Uterus (tissue), 4 donors: Measurements from ENCODE around the gene SH2D7. TPM values are rescaled to one million over a fixed set of nuclear protein-coding genes. Genes with fewer than 3 reads are reported as not detected.

Source experiments
- DNase-seq, 2 donors: peaks; one replicate each; pipeline ENCODE4 v3.0.0-alpha.2; 2019 to 2020
- H3K27ac ChIP-seq, 2 donors: fragments of 200-600 bp; sonication (generic); 1 replicate in 1 of 2; 2 replicates in 1 of 2; pipeline ENCODE4 v1.5.1; 2016 to 2018
- H3K27me3 ChIP-seq, 2 donors: fragments of 200-600 bp; sonication (generic); one replicate each; pipeline ENCODE4 v1.5.1; 2018 to 2019; ENCODE audit warnings: control low read depth in 1 of 2
- H3K36me3 ChIP-seq, 2 donors: fragments of 200-600 bp; sonication (generic); one replicate each; pipeline ENCODE4 v1.5.1; 2019; ENCODE audit warnings: control low read depth in 1 of 2
- H3K4me1 ChIP-seq, 2 donors: fragments of 200-600 bp; sonication (generic); one replicate each; pipeline ENCODE4 v1.5.1; 2018 to 2019; ENCODE audit warnings: control low read depth in 1 of 2
- H3K4me3 ChIP-seq, 2 donors: fragments of 200-600 bp; sonication (generic); 1 replicate in 1 of 2; 2 replicates in 1 of 2; pipeline ENCODE4 v1.5.1; 2018 to 2019; ENCODE audit warnings: mild to moderate bottlenecking in 1 of 2
- H3K9me3 ChIP-seq, 2 donors: fragments of 200-600 bp; sonication (generic); one replicate each; pipeline ENCODE4 v1.5.1; 2019; ENCODE audit warnings: control low read depth in 1 of 2
- CTCF ChIP-seq, 4 experiments: fragments of 200-600 bp in 2 of 4; fragments of 450-650 bp in 2 of 4; sonication (generic) in 2 of 4; IDR thresholded peaks; one replicate each; pipeline ENCODE4 v1.5.1; 2016 to 2019; ENCODE audit warnings: antibody characterized with exemption in 4 of 4, mild to moderate bottlenecking in 2 of 4, moderate library complexity in 1 of 4
- POLR2A ChIP-seq, 2 donors: fragments of 450-650 bp; IDR thresholded peaks; one replicate each; pipeline ENCODE4 v1.6.1; 2016; ENCODE audit warnings: antibody characterized with exemption in 2 of 2, mild to moderate bottlenecking in 1 of 2, moderate library complexity in 1 of 2
- intact Hi-C: fragments of 100-400 bp; cut with DNase I; formaldehyde crosslinking; loops from one replicate; pipeline ENCODE4 v1.15.1; 2023; ENCODE audit warnings: low total_unique reads
- total RNA-seq, 4 donors: library from RNA; depleted of rRNA in 3 of 4; stranded (reverse); fragments of >200 nt in 3 of 4; gene quantifications; one replicate each; pipeline versions ENCODE4 v1.1.0 to v1.2.4, GENCODE V29; 2014 to 2023
- donor health status: DM: yes; HTN: yes; CAD: no.

SH2D7 gene
- total RNA-seq, 4 donors from 2014 or later = not detected

DNA sequence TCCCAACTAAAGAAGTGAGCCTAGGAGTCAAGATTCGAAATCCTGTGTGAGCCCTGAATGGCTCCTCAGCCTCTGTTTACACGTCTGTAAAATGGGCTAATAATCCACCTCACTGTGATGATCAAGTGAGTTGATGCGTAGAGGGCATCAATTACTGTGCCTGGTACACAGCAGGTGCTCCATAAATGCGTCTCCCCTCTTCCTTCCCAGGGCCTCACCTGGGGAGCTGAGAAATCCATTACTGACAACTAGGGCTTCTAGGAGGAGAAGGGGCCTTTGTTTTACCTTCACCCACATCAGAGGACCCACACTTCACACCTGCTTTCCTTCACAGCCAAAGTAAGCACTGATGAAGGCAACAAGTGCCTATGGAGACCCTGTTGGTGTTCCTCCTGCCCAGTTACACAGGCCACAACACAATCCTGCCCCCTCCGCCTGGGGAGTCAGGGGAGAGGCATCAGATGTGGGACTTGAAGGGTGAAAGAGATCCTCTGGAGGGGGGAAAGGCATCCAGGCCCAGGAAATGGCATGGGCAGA, 37.5 kb downstream of the SH2D7 start:
- intact Hi-C loops = no loop called here
- no peaks in the 10 kb centered on the region for H3K27me3 ChIP-seq
- H3K36me3 ChIP-seq = no peaks in the 10 kb centered on the region
- peak overlapping the region in 1 of 2 donors; percentile 96 for H3K27ac ChIP-seq
- DNase-seq = no peak
- no peaks in the 10 kb centered on the region for H3K4me1 ChIP-seq
- no peaks in the 10 kb centered on the region for H3K9me3 ChIP-seq
- no peak overlapping the region for H3K4me3 ChIP-seq
- TF ChIP-seq CTCF (IDR thresholded peaks at IDR 0.05) (no peak), POLR2A (IDR thresholded peaks at IDR 0.05) (no peak)

DNA sequence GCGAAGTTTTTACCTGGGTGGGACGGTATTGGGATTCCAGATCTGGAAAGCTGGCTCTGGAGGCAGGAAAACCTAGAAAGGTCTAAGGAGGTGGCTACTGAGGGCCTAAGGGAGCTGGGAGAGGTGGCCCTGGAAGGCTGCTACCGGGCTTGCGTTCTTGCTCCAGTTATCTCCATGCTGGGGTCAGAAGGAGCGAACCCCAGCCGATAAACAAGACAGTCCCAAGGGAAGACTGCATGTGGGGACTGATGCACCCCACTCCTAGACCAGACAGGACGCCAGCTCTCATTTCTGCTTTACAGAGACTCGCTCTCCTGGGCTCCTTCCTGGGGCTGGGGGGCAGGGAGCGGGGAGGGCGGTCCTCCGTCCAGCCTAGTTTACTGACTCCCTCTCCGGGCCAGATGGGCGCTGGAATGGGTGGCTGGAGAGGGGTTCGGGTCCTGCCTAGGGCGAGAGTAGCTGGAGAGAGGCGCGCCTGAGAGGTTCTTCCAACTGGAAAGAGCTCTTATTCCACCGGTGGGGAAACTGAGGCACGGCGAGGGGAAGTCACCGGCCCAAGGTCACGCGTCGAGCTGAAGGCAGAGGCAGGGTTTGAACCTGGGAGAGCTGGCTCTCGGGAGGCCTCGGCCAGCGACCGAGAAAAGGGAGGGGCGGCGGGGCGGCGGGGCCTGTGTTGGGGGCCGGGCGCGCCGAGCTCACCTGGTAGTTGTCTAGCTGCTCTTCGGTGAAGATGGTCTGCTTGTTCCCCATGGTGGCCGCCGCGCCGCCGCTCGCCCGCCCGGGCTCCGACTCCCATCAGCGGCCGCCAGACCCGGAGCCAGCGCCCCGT, 38.3 kb downstream of the SH2D7 start:
- intact Hi-C loops = no loop called here
- Histone ChIP-seq H3K27ac (peak overlapping the region; percentile 89 to 96), H3K4me3 (peak overlapping the region; percentile 72 to 82), H3K36me3 (no peaks in the 10 kb centered on the region), H3K4me1 (no peaks in the 10 kb centered on the region), H3K9me3 (no peaks in the 10 kb centered on the region), H3K27me3 (no peaks in the 10 kb centered on the region)
- no peak for TF ChIP-seq POLR2A (IDR thresholded peaks at IDR 0.05)
- TF ChIP-seq CTCF (IDR thresholded peaks at IDR 0.05) = no peak
- no peak for DNase-seq

DNA sequence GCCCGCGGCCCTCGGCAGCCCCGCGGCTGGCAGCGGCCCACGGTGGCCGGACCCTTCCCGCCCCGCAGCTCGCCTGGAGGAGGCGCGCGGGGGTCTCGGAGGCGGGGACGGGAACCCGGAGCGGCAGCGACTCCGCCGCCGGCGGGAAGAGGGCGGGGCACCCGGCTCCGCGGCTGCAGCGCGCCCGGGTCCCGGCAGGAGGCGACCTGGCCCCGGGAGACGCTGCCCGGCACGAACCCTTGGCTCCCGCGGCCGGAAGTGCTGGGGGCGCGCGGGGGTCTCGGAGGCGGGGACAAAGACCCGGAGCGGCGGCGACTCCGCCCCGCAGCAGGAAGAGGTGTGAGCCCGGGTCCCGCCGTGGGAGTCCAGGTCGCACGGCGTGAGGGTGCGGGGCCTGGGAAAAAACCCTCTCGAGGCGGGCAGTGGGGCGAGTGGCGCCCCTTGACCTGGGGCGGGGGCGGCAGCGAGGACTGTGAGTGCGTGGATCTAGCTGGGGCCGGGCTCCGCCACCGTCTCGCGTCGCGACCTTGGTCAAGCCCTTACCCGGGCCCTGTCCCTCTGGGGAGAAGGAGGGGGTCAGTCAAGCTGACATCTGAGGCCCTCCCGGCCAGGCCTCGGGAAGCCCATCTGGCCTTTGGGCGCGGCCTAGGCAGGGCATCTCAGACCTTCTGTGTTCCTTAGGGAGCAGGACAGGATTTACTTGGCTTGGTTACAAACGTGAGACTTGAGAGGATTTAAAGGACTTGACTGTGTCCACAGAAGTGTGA, 39.1 kb downstream of the SH2D7 start, which contains the start of gene CIB2:
TSS of gene CIB2 (minus strand) at position 151 of the 767 bp plus-strand sequence. CDS start 230 bp downstream, outside the sequence.
- DNase-seq = peak; percentile 65 to 84
- intact Hi-C loops = no loop called here

DNA sequence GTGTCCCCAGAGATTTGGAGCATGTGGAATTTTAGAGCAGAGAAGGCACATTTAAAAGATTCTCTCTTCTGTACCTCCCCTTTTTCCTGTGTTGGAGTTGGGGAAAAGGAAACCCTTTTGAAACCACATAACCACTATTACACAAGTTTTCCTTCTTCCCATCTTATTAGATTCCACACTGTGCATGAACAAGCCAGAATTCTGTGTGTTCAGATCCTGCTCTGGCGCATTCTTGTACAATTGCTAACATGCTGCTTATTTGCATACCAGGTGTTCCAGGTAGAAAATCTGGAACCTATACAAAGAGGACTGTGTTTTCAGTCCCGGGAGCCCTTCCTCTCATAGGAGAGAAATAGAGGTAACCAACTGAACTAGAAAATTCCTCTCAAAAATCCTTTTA, 41.4 kb downstream of the SH2D7 start:
- intact Hi-C loops = no loop called here

More for the DNA sequence above, 39.1 kb downstream of the SH2D7 start, which contains the start of gene CIB2:
- Histone ChIP-seq H3K9me3 (no peaks in the 10 kb centered on the region), H3K27me3 (no peaks in the 10 kb centered on the region), H3K36me3 (no peaks in the 10 kb centered on the region), H3K4me1 (no peaks in the 10 kb centered on the region), H3K4me3 (peak within 1 kb of the TSS; percentile 72 to 82), H3K27ac (peak within 1 kb of the TSS; percentile 89 to 96)
- peak in 1 of 2 donors; percentile 55 for TF ChIP-seq POLR2A (IDR thresholded peaks at IDR 0.05)
- TF ChIP-seq CTCF (IDR thresholded peaks at IDR 0.05) = peak; percentile 32 to 94 (median 92)

More for the DNA sequence above, 41.4 kb downstream of the SH2D7 start:
- Histone ChIP-seq H3K36me3 (no peaks in the 10 kb centered on the region), H3K9me3 (no peaks in the 10 kb centered on the region), H3K27ac (no peak overlapping the region), H3K4me1 (no peaks in the 10 kb centered on the region), H3K27me3 (no peaks in the 10 kb centered on the region), H3K4me3 (no peak overlapping the region)
- no peak for DNase-seq
- no peak for TF ChIP-seq POLR2A (IDR thresholded peaks at IDR 0.05)
- TF ChIP-seq CTCF (IDR thresholded peaks at IDR 0.05) = no peak
